Neural progenitor cell (in vitro differentiated cells): ENCODE measurements around the gene TAS1R1.

Experiments used
- EZH2 ChIP-seq: fragments of 200-600 bp; sonication (generic); IDR thresholded peaks from 2 replicates; pipeline ENCODE4 v1.6.1; 2017; ENCODE audit warnings: antibody characterized with exemption, mild to moderate bottlenecking, moderate library complexity
- TF ChIP-seq, protein P1 (sequence below): fragments of 200-600 bp; sonication (generic); IDR thresholded peaks from 2 replicates; pipeline ENCODE4 v1.5.1; 2017; ENCODE audit warnings: antibody characterized with exemption, mild to moderate bottlenecking

DNA sequence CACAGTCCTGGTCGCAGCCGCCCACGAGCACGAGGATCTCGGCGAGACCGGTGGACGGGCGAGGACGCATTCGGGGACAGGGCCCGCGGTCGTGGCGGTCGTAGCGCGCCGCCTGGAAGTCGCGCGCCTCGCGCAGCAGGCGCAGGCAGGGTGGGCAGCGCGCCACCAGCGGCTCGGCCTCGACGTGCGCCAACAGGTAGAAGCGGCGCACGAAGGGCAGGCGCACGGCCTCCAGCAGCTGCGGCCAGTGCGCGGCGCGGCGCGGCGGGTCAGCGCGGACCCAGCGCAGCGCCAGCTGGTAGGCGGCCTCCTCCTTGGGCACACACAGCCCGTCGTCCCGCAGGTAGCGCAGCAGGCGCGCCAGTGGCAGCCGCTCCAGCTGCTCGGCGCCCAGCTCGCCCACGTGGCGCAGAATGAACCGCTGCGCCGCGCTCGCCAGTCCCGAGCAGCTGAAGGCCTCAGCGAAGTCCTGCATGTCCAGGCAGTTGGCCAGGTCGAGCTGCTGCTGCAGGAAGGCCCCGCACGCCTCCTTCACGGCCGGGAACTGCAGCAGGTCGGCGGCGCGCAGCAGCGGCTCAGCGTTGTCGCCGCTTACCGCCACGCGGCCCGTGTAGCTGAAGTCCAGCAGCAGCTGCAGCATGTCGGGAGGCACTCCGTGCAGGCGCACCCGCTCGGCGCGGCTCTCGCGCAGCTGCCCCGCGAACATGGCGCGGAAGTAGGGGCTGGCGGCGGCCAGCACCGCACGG lies 47.0 kb downstream of the TAS1R1 start:
- TF ChIP-seq, protein P1, sequence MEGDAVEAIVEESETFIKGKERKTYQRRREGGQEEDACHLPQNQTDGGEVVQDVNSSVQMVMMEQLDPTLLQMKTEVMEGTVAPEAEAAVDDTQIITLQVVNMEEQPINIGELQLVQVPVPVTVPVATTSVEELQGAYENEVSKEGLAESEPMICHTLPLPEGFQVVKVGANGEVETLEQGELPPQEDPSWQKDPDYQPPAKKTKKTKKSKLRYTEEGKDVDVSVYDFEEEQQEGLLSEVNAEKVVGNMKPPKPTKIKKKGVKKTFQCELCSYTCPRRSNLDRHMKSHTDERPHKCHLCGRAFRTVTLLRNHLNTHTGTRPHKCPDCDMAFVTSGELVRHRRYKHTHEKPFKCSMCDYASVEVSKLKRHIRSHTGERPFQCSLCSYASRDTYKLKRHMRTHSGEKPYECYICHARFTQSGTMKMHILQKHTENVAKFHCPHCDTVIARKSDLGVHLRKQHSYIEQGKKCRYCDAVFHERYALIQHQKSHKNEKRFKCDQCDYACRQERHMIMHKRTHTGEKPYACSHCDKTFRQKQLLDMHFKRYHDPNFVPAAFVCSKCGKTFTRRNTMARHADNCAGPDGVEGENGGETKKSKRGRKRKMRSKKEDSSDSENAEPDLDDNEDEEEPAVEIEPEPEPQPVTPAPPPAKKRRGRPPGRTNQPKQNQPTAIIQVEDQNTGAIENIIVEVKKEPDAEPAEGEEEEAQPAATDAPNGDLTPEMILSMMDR: no peak
- peak; percentile 59 for TF ChIP-seq EZH2
